Stimulated activated CD4-positive, alpha-beta T cell treated with anti-CD3 and anti-CD28 coated beads, Interleukin-4, amount 100 ng/mL, for 4 hours (primary cell): ENCODE measurements around the gene SYT1.

Source experiments
- DNase-seq, 2 experiments: peaks; one replicate each; pipeline ENCODE4 v3.0.0-alpha.2; 2020

Gene SYT1

DNA sequence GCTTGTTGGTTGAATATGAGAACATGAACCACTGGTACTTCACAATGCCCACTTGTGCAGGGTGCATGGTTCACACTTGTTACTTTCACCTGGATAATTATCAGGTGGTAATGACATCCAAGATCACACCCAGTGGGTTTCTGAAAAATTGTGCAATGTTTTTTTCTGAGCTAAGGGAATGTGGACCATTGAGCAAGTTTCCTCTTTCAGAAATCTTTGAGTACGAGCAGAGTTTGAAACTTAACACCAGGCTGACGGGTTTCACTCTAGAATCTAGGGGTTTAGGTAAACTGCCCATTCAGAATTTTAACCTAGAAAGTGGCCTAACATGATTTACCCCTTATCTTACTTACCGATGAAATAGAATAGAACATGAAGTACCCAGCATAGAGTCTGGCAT is 436.6 kb downstream of the SYT1 start:
- DNase-seq = no peak

DNA sequence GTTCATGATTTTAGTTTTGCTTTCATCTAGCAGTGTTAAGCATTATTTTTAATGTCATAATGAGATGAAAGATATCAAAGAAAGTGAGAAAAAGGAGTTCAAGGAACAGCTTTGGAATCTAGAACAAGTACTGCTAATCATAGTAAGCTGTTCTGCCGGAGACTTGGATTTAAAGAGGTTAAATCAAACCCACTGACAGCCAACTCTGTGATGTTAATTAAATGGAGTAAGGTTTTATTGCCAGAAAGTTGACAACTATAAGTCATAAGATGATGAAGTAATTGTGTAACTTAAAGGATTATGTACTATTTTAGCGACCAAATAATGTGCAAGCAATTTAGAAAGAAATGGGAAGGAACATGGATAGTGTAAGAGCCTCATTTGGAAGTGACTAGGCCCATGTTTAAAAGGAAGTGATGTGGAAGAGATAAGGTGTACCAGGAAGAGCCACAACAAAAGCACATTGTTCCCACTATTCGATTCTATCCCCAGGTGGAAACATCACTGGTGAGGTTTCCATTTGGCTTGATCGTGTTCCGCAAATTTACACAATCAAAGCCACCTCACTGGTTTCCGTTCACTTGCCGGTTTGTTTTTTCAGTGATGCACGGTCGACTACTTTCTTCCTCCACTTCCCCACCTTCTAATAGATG is 437.7 kb downstream of the SYT1 start:
- DNase-seq = no peak

- no peak for DNase-seq
These were observed 442.8 kb downstream of the SYT1 start for GRCh38 chr12:79307340-79307739.

- DNase-seq = no peak
These were observed 444.5 kb downstream of the SYT1 start for GRCh38 chr12:79309039-79309438.

GRCh38 chr12:79317179-79317847 is 452.7 kb downstream of the SYT1 start:
- DNase-seq = no peak

DNA sequence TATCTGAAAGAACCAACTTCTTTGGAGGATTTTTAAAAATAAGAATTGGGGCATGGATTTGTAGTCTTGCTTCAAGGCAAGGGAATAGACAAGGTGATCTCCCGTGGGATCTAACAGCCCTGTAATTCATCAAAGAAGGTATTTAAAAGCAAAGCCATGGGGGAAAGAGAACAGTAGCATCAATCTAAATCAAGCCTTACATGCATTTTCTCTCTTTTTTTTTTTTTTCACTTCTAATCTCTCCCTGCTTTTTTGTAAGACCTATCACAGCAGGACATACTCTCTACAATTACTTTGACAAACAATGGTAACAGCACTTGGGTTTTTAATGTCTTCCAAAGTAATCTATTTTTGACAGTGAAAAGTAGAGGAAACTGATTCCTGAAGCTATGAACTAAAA is 458.3 kb downstream of the SYT1 start:
- no peak for DNase-seq

- no peak for DNase-seq
These were observed 460.0 kb downstream of the SYT1 start for GRCh38 chr12:79324571-79324970.

GRCh38 chr12:79326222-79326621 is 461.6 kb downstream of the SYT1 start:
- DNase-seq = no peak

- no peak for DNase-seq
These were observed 462.1 kb downstream of the SYT1 start for GRCh38 chr12:79326663-79327062.

GRCh38 chr12:79327465-79327864 is 462.9 kb downstream of the SYT1 start:
- DNase-seq = no peak

GRCh38 chr12:79329933-79330332 is 465.4 kb downstream of the SYT1 start:
- DNase-seq = no peak

- DNase-seq = no peak
These were observed 467.3 kb downstream of the SYT1 start for GRCh38 chr12:79331870-79332269.

DNA sequence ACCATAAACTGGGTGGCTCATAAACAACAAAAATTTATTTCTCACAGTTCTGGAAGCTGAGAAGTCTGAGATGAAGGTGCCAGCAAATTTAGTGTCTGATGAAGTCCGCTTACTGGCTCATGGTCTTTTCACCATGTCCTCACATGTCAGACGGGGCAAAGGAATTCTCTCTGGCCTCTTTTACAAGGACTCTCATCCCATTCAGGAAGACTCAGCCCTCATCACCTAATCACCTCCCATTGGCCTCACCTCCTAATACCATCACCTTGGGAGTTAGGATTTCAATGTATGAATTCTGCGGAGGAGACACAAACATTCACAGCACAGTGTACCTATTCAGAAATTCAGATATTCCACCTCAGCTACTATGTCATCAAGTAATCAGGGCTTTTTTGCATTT is 468.6 kb downstream of the SYT1 start:
- no peak for DNase-seq

DNA sequence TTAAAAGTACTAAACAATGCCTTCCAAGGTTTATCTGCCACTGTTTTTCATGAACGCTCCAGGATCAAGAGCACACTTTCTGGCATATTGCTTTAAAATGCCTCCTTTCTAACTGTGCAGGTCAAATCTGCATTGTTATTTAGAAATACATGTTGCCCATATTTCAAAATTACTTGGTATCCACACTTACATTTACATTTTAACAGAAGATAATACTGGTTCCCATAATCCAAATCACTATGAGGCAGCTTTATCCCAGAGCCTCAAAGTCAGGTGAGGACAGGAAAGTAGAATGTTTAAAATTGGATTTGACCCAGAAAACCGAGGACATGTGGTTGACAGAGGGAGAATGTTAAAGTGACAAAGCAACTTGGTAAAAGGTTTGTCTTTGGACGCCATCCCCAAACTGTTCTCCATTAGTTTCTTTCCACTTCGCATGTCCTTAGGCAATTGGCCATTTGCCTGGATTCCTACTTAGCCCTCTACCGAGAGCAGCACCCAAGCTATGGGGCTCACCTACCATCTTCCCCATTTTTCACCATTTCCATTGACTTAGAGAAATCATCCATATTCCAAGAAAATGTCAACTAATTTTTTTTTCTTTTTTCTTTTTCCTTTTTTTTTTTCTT is 473.2 kb downstream of the SYT1 start:
- DNase-seq = no peak

- DNase-seq = no peak
These were observed 480.6 kb downstream of the SYT1 start for GRCh38 chr12:79344855-79345847.

- no peak for DNase-seq
These were observed 483.3 kb downstream of the SYT1 start for GRCh38 chr12:79347866-79348265.

DNA sequence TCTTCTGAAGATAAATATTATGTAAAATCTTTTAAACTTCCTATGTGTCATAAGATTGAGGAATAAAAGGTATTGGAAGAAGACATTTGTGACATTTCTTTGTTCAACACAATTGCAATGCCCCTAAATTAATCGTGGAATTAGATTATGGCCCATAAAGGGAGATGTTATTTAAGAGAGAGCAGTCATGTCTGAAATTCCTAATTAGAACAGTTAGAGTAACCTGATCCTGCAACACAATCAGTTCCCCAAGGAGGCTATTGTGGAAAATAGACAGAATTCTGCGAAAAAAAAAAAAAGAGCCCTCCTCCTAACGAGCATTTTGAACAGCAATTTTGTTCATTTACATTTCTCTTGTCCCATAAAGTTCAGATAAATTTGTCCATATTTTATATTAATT is 486.7 kb downstream of the SYT1 start:
- DNase-seq = no peak

- DNase-seq = no peak
These were observed 491.6 kb downstream of the SYT1 start for GRCh38 chr12:79356216-79356615.

GRCh38 chr12:79357048-79357447 is 492.5 kb downstream of the SYT1 start:
- no peak for DNase-seq

GRCh38 chr12:79358716-79359300 is 494.2 kb downstream of the SYT1 start:
- DNase-seq = no peak

- no peak for DNase-seq
These were observed 495.7 kb downstream of the SYT1 start for GRCh38 chr12:79360286-79360685.

DNA sequence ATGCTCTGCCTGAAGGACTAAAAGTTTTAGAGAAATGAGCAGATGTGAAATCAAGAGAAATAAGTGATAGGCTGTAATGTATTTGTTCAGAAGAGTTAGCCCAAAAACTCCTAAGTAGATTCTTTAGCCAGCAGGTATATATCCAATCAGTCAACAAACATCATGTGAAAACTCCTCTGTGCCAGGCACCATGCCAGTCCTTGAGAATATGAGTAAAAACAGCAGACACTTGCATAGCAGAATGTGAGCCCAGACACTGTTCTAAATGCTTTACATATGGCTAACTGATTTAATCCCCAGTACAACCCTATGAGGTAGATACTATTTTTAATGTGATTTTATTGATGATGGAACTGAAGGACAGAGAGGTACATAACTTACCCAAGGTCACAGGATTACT is 496.4 kb downstream of the SYT1 start:
- no peak for DNase-seq

DNA sequence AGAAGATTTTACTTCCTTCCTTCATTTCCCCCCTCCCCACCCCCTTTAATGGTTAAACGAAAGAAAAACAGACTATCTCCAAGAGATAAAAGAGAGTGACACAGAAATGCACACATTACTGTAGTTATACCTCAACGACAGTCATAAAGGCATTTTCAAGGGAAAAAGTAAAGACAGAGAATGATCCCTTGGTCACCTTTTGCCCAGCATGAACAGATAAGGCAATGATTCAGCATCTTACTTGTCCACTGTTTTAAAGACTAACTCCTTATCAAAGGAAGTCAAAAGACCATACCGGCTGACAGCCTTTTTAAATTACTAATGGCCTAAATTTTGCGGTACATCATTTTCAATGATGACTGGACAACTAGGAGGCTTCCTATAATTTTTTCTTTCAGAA is 499.6 kb downstream of the SYT1 start:
- no peak for DNase-seq
